GM19395 (cell line): ENCODE data around the gene ZNF608.

Source experiments
- ATAC-seq: cut with Tn5 transposase; IDR thresholded peaks from one replicate; pipeline ENCODE4 v1.9.1; 2021; ENCODE audit warnings: mild to moderate bottlenecking, moderate library complexity; ENCODE audit not compliant: unreplicated experiment

The ZNF608 gene

GRCh38 chr5:124738681-124739633 lies 7.5 kb downstream of the ZNF608 start:
- peak; percentile 30 for ATAC-seq

GRCh38 chr5:124737651-124738050 lies 8.8 kb downstream of the ZNF608 start:
- ATAC-seq: no peak

GRCh38 chr5:124736805-124737188 lies 9.6 kb downstream of the ZNF608 start:
- ATAC-seq: no peak

GRCh38 chr5:124736082-124736804 lies 10.2 kb downstream of the ZNF608 start:
- no peak for ATAC-seq

GRCh38 chr5:124735169-124735858 lies 11.1 kb downstream of the ZNF608 start:
- no peak for ATAC-seq

- no peak for ATAC-seq
Observed at GRCh38 chr5:124734574-124735168, 11.8 kb downstream of the ZNF608 start.

- no peak for ATAC-seq
Observed at GRCh38 chr5:124733329-124733650, 13.1 kb downstream of the ZNF608 start.

- ATAC-seq: no peak
Observed at GRCh38 chr5:124732428-124733328, 13.8 kb downstream of the ZNF608 start.

- no peak for ATAC-seq
Observed at GRCh38 chr5:124730381-124730780, 16.1 kb downstream of the ZNF608 start.

GRCh38 chr5:124729720-124730359 lies 16.6 kb downstream of the ZNF608 start:
- ATAC-seq: peak; percentile 61

- ATAC-seq: no peak
Observed at GRCh38 chr5:124728968-124729332, 17.5 kb downstream of the ZNF608 start.

GRCh38 chr5:124728331-124728967 lies 18.0 kb downstream of the ZNF608 start:
- ATAC-seq: no peak

GRCh38 chr5:124726631-124727362 lies 19.6 kb downstream of the ZNF608 start:
- ATAC-seq: no peak

GRCh38 chr5:124725622-124726258 lies 20.7 kb downstream of the ZNF608 start:
- no peak for ATAC-seq

GRCh38 chr5:124725040-124725434 lies 21.4 kb downstream of the ZNF608 start:
- peak; percentile 49 for ATAC-seq

- ATAC-seq: peak; percentile 48
Observed at GRCh38 chr5:124724357-124725039, 21.9 kb downstream of the ZNF608 start.

- ATAC-seq: no peak
Observed at GRCh38 chr5:124721229-124721735, 25.2 kb downstream of the ZNF608 start.
